ENCODE data around the gene MTR.

GRCh38 chr1:236808564-236809130 is 13.6 kb downstream of the MTR start:
- TF ChIP-seq PKNOX1 (IDR thresholded peaks at IDR 0.05) (no peak), CTBP1 (IDR thresholded peaks at IDR 0.05; ENCODE audit: borderline replicate concordance) (no peak), ELF4 (IDR thresholded peaks at IDR 0.05) (no peak), SP1 (IDR thresholded peaks at IDR 0.05) (no peak), NFRKB (IDR thresholded peaks at IDR 0.05) (no peak), FOXK2 (IDR thresholded peaks at IDR 0.05) (no peak), BHLHE40 (IDR thresholded peaks at IDR 0.05; ENCODE audit: borderline replicate concordance) (no peak)
